NAMALWA (cell line): ENCODE measurements around the gene MAML3.

Experiments
- DNase-seq: peaks from one replicate; pipeline ENCODE4 v3.0.0-alpha.2; 2015; ENCODE audit warnings: low spot score

Gene MAML3

GRCh38 chr4:139921429-139922184 is 232.4 kb downstream of the MAML3 start:
- DNase-seq: no peak

- DNase-seq: no peak
Observed at GRCh38 chr4:139920486-139921002, 233.4 kb downstream of the MAML3 start.

- DNase-seq: no peak
Observed at GRCh38 chr4:139919521-139919920, 234.5 kb downstream of the MAML3 start.

GRCh38 chr4:139919004-139919403 is 235.0 kb downstream of the MAML3 start:
- DNase-seq: no peak

- no peak for DNase-seq
Observed at GRCh38 chr4:139918591-139918990, 235.4 kb downstream of the MAML3 start.

GRCh38 chr4:139917896-139918295 is 236.1 kb downstream of the MAML3 start:
- DNase-seq: no peak

- no peak for DNase-seq
Observed at GRCh38 chr4:139916041-139916440, 237.9 kb downstream of the MAML3 start.

GRCh38 chr4:139915037-139915436 is 238.9 kb downstream of the MAML3 start:
- DNase-seq: no peak

GRCh38 chr4:139913995-139914598 is 239.9 kb downstream of the MAML3 start:
- no peak for DNase-seq

GRCh38 chr4:139913398-139913990 is 240.5 kb downstream of the MAML3 start:
- DNase-seq: no peak

GRCh38 chr4:139912445-139912844 is 241.5 kb downstream of the MAML3 start:
- DNase-seq: no peak

- DNase-seq: no peak
Observed at GRCh38 chr4:139910106-139910505, 243.9 kb downstream of the MAML3 start.

GRCh38 chr4:139908636-139909437 is 245.1 kb downstream of the MAML3 start:
- no peak for DNase-seq

GRCh38 chr4:139907001-139907809 is 246.8 kb downstream of the MAML3 start:
- DNase-seq: no peak

- DNase-seq: no peak
Observed at GRCh38 chr4:139905489-139905888, 248.5 kb downstream of the MAML3 start.

- DNase-seq: no peak
Observed at GRCh38 chr4:139904406-139904805, 249.6 kb downstream of the MAML3 start.

GRCh38 chr4:139903845-139904244 is 250.1 kb downstream of the MAML3 start:
- no peak for DNase-seq

GRCh38 chr4:139902321-139903320 is 251.4 kb downstream of the MAML3 start:
- DNase-seq: no peak

GRCh38 chr4:139901531-139902320 is 252.3 kb downstream of the MAML3 start:
- DNase-seq: no peak
